ENCODE data around the gene RIT1.

The RIT1 gene

GRCh38 chr1:155950829-155951228 is 39.7 kb upstream of the RIT1 start:
- FAIRE-seq (no peak), DNase-seq (ENCODE audit: insufficient read length, low spot score) (no peak)
- TF ChIP-seq, protein P1, sequence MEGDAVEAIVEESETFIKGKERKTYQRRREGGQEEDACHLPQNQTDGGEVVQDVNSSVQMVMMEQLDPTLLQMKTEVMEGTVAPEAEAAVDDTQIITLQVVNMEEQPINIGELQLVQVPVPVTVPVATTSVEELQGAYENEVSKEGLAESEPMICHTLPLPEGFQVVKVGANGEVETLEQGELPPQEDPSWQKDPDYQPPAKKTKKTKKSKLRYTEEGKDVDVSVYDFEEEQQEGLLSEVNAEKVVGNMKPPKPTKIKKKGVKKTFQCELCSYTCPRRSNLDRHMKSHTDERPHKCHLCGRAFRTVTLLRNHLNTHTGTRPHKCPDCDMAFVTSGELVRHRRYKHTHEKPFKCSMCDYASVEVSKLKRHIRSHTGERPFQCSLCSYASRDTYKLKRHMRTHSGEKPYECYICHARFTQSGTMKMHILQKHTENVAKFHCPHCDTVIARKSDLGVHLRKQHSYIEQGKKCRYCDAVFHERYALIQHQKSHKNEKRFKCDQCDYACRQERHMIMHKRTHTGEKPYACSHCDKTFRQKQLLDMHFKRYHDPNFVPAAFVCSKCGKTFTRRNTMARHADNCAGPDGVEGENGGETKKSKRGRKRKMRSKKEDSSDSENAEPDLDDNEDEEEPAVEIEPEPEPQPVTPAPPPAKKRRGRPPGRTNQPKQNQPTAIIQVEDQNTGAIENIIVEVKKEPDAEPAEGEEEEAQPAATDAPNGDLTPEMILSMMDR (IDR thresholded peaks at IDR 0.05; ENCODE audit: insufficient read depth, missing control alignments), result no peak

- DNase-seq (ENCODE audit: insufficient read length, low spot score) (no peak), FAIRE-seq (no peak)
- TF ChIP-seq, protein P1 (IDR thresholded peaks at IDR 0.05; ENCODE audit: insufficient read depth, missing control alignments), result no peak
These were observed 36.6 kb upstream of the RIT1 start for GRCh38 chr1:155947741-155948140.

- TF ChIP-seq, protein P1 (IDR thresholded peaks at IDR 0.05; ENCODE audit: insufficient read depth, missing control alignments), result no peak
- FAIRE-seq, result no peak
These were observed 36.1 kb upstream of the RIT1 start for GRCh38 chr1:155947292-155947691.

GRCh38 chr1:155946633-155947219 is 35.6 kb upstream of the RIT1 start:
- FAIRE-seq (no peak), DNase-seq (ENCODE audit: insufficient read length, low spot score) (no peak)
- TF ChIP-seq, protein P1 (IDR thresholded peaks at IDR 0.05; ENCODE audit: insufficient read depth, missing control alignments), result no peak

More at GRCh38 chr1:155947292-155947691, 36.1 kb upstream of the RIT1 start:
- DNase-seq (ENCODE audit: insufficient read length, low spot score), result no peak

GRCh38 chr1:155944444-155944799 is 33.3 kb upstream of the RIT1 start:
- FAIRE-seq (no peak), DNase-seq (ENCODE audit: insufficient read length, low spot score) (no peak)
- TF ChIP-seq, protein P1 (IDR thresholded peaks at IDR 0.05; ENCODE audit: insufficient read depth, missing control alignments), result no peak

- FAIRE-seq (no peak), DNase-seq (ENCODE audit: insufficient read length, low spot score) (no peak)
- TF ChIP-seq, protein P1 (IDR thresholded peaks at IDR 0.05; ENCODE audit: insufficient read depth, missing control alignments), result no peak
These were observed 31.5 kb upstream of the RIT1 start for GRCh38 chr1:155942578-155943141.

- TF ChIP-seq, protein P1 (IDR thresholded peaks at IDR 0.05; ENCODE audit: insufficient read depth, missing control alignments), result no peak
- FAIRE-seq, result no peak
- DNase-seq (ENCODE audit: insufficient read length, low spot score), result no peak
These were observed 30.8 kb upstream of the RIT1 start for GRCh38 chr1:155941845-155942531.
